ENCODE measurements around the gene RRAGC. TPM values are rescaled to one million over a fixed set of nuclear protein-coding genes. Genes with fewer than 3 reads are reported as not detected.
A peak's percentile ranks its signal among the peaks of the same experiment; 100 is the strongest.

Gene RRAGC
- total RNA-seq, 1 donor from 2014 or later, result 24.1 TPM

DNA sequence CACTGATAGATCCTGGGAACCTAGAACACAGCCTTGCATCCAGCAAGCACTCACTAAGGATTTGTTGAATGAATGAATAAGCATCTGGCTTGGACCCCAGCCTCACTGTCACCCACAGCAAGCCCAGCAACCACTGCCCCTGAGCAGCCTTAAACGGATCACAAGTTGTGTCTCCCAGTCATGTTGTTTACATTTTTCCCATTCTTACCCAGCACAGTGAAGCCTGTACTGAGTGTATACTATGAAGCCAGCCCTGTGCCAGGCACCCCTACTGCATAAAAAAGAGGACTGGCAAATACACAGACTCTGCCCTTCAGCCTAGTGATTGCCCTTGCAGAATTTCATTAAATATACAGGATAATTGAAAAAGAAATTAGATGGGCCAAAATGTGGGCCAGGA, 30.2 kb downstream of the RRAGC start:
- DNase-seq (ENCODE audit: low read depth, low spot score), result no peak

DNA sequence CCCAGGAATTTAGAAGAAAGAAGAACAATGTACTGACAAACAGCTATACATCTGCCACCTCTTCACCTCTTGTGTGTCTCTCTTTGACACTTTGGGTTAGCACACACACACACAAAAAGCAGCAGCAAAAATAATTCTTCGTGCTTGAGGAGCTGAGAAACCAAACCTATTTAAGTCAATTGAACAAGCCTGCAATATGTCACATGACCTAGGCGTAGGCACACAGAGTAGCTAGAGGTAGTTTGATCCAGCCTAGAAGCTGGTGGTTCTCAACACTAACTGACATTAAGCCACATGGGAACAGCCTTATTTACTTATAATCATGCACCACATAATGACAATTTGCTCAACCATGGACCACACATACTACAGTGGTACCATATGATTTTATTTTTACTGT, 32.3 kb downstream of the RRAGC start:
- Mint-ChIP-seq H3K27me3 (ENCODE audit: low read depth) (no peaks in the 10 kb centered on the region), H3K9me3 (no peaks in the 10 kb centered on the region), H3K4me3 (no peak overlapping the region), H3K27ac (ENCODE audit: unreplicated experiment) (no peak overlapping the region), H3K36me3 (ENCODE audit: low read depth) (no peaks in the 10 kb centered on the region), H3K4me1 (peaks cover 6% of the 10 kb centered on the region)
- TF ChIP-seq, protein P1, sequence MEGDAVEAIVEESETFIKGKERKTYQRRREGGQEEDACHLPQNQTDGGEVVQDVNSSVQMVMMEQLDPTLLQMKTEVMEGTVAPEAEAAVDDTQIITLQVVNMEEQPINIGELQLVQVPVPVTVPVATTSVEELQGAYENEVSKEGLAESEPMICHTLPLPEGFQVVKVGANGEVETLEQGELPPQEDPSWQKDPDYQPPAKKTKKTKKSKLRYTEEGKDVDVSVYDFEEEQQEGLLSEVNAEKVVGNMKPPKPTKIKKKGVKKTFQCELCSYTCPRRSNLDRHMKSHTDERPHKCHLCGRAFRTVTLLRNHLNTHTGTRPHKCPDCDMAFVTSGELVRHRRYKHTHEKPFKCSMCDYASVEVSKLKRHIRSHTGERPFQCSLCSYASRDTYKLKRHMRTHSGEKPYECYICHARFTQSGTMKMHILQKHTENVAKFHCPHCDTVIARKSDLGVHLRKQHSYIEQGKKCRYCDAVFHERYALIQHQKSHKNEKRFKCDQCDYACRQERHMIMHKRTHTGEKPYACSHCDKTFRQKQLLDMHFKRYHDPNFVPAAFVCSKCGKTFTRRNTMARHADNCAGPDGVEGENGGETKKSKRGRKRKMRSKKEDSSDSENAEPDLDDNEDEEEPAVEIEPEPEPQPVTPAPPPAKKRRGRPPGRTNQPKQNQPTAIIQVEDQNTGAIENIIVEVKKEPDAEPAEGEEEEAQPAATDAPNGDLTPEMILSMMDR (conservative IDR thresholded peaks at IDR 0.05), result no peak
- DNase-seq (ENCODE audit: low read depth, low spot score), result no peak

More for the DNA sequence above, 30.2 kb downstream of the RRAGC start:
- H3K27me3 Mint-ChIP-seq (ENCODE audit: low read depth), result no peaks in the 10 kb centered on the region
- no peak overlapping the region for H3K27ac Mint-ChIP-seq (ENCODE audit: unreplicated experiment)
- TF ChIP-seq, protein P1 (conservative IDR thresholded peaks at IDR 0.05), result no peak
- no peak overlapping the region for H3K4me3 Mint-ChIP-seq
- H3K9me3 Mint-ChIP-seq, result no peaks in the 10 kb centered on the region
- H3K4me1 Mint-ChIP-seq, result peaks cover 12% of the 10 kb centered on the region
- no peaks in the 10 kb centered on the region for H3K36me3 Mint-ChIP-seq (ENCODE audit: low read depth)

DNA sequence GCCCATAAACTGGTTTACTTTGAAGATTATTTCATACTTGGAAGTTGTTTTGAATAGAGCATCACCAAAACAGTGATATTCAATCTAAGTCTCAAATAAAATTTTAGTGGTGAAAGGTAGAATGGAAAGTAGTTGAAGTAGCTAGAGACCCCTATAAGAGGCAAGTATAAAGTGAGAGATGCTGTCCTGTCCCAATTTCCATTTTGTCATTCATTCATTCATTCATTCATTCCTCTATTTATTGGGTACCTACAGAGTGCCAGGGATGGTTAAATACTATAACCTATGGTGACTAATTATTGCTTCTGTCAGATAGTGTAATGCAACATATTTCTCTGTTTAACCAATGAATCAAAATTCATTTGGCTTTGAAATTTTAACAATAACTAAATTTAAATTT, 32.7 kb downstream of the RRAGC start:
- DNase-seq (ENCODE audit: low read depth, low spot score), result no peak
- H3K4me3 Mint-ChIP-seq, result no peak overlapping the region
- H3K27ac Mint-ChIP-seq (ENCODE audit: unreplicated experiment), result no peak overlapping the region
- H3K27me3 Mint-ChIP-seq (ENCODE audit: low read depth), result peaks cover 4% of the 10 kb centered on the region
- TF ChIP-seq, protein P1 (conservative IDR thresholded peaks at IDR 0.05), result no peak
- H3K4me1 Mint-ChIP-seq, result peaks cover 6% of the 10 kb centered on the region
- H3K36me3 Mint-ChIP-seq (ENCODE audit: low read depth), result no peaks in the 10 kb centered on the region
- H3K9me3 Mint-ChIP-seq, result no peaks in the 10 kb centered on the region

DNA sequence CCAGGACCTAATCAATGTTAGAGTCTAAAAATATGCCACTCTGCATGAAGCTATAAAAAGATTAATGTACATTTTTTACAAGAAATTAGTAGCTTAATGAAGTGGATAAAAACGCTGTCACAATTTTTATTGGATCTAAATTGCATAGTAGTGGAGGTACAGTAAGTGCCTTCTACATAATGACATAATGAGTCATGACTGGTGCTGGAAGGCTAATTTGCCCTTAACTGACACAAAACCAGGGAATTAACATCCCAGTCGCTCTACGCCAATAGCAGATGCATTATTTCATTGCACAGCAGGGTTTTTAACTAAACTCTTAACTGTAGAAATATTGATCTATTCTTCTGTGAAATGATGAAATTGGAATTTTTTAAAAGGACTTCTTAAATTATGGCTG, 33.3 kb downstream of the RRAGC start:
- H3K36me3 Mint-ChIP-seq (ENCODE audit: low read depth), result no peaks in the 10 kb centered on the region
- TF ChIP-seq, protein P1 (conservative IDR thresholded peaks at IDR 0.05), result no peak
- H3K4me3 Mint-ChIP-seq, result no peak overlapping the region
- peaks cover 6% of the 10 kb centered on the region for H3K4me1 Mint-ChIP-seq
- DNase-seq (ENCODE audit: low read depth, low spot score), result no peak
- no peaks in the 10 kb centered on the region for H3K9me3 Mint-ChIP-seq
- H3K27me3 Mint-ChIP-seq (ENCODE audit: low read depth), result peaks cover 4% of the 10 kb centered on the region
- H3K27ac Mint-ChIP-seq (ENCODE audit: unreplicated experiment), result no peak overlapping the region

GRCh38 chr1:38820860-38821259, 38.7 kb downstream of the RRAGC start:
- DNase-seq (ENCODE audit: low read depth, low spot score), result no peak
- Mint-ChIP-seq H3K4me3 (no peak overlapping the region), H3K4me1 (peaks cover 15% of the 10 kb centered on the region), H3K9me3 (no peaks in the 10 kb centered on the region), H3K27ac (ENCODE audit: unreplicated experiment) (no peak overlapping the region), H3K36me3 (ENCODE audit: low read depth) (no peaks in the 10 kb centered on the region), H3K27me3 (ENCODE audit: low read depth) (peaks cover 37% of the 10 kb centered on the region)
- TF ChIP-seq, protein P1 (conservative IDR thresholded peaks at IDR 0.05), result no peak

DNA sequence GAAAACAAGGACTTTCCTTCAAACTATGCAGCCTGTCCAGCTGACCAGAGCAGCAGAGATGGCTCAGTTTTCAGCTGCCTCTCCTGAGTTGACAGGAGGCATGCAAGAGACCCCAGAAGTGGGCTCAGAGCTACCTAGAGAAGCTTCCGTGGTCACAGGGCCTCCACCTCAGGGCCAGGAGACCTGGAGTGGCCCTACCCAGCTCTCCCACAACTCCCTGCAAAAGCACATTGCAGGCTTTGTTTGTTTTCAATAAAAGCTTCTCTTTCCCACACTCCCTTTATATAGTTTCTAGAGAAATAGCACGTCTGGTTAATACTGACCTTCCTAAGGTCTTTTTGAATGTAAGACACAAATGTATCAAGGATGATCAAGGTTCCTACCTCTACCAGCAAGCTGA, 40.1 kb downstream of the RRAGC start:
- TF ChIP-seq, protein P1 (conservative IDR thresholded peaks at IDR 0.05), result no peak
- peaks cover 17% of the 10 kb centered on the region for H3K4me1 Mint-ChIP-seq
- DNase-seq (ENCODE audit: low read depth, low spot score), result no peak
- no peak overlapping the region for H3K27ac Mint-ChIP-seq (ENCODE audit: unreplicated experiment)
- no peaks in the 10 kb centered on the region for H3K9me3 Mint-ChIP-seq
- no peaks in the 10 kb centered on the region for H3K36me3 Mint-ChIP-seq (ENCODE audit: low read depth)
- H3K4me3 Mint-ChIP-seq, result peak overlapping the region; percentile 78
- H3K27me3 Mint-ChIP-seq (ENCODE audit: low read depth), result peaks cover 45% of the 10 kb centered on the region
